ENCODE data around the gene DKK3.

The DKK3 gene

GRCh38 chr11:11997049-11997322, 11.4 kb downstream of the DKK3 start:
- no peak overlapping the region for H2AFZ ChIP-seq (ENCODE audit: low read depth, low read length, severe bottlenecking)
- no peak overlapping the region for H3K9ac ChIP-seq (ENCODE audit: low read length)
- no peaks in the 10 kb centered on the region for H3F3A ChIP-seq (ENCODE audit: insufficient read depth)
- no peaks in the 10 kb centered on the region for H4K20me1 ChIP-seq (ENCODE audit: low read depth, low read length)
- no peaks in the 10 kb centered on the region for H3K79me2 ChIP-seq (ENCODE audit: insufficient read depth, low read length)
- no peaks in the 10 kb centered on the region for H3K27me3 ChIP-seq (ENCODE audit: low read length)
- no peak overlapping the region for H3K4me2 ChIP-seq (ENCODE audit: low read depth, low read length, poor library complexity, severe bottlenecking)
- TF ChIP-seq EZH2phosphoT487 (conservative IDR thresholded peaks at IDR 0.05; ENCODE audit: low read length) = no peak
- TF ChIP-seq CTCF (IDR thresholded peaks at IDR 0.05; ENCODE audit: insufficient read depth, low read length, poor library complexity, severe bottlenecking) = no peak
- H3K27ac ChIP-seq (ENCODE audit: low read depth, low read length) = no peak overlapping the region
- no peaks in the 10 kb centered on the region for H3K36me3 ChIP-seq (ENCODE audit: low read length)
- no peaks in the 10 kb centered on the region for H3K9me3 ChIP-seq (ENCODE audit: insufficient read depth, low read length)
- H3K9me2 ChIP-seq (replicated peaks; ENCODE audit: insufficient read depth, low read length) = no peaks in the 10 kb centered on the region
- no peak overlapping the region for H3K4me3 ChIP-seq (ENCODE audit: insufficient read depth, low read length, poor library complexity, severe bottlenecking)

DNA sequence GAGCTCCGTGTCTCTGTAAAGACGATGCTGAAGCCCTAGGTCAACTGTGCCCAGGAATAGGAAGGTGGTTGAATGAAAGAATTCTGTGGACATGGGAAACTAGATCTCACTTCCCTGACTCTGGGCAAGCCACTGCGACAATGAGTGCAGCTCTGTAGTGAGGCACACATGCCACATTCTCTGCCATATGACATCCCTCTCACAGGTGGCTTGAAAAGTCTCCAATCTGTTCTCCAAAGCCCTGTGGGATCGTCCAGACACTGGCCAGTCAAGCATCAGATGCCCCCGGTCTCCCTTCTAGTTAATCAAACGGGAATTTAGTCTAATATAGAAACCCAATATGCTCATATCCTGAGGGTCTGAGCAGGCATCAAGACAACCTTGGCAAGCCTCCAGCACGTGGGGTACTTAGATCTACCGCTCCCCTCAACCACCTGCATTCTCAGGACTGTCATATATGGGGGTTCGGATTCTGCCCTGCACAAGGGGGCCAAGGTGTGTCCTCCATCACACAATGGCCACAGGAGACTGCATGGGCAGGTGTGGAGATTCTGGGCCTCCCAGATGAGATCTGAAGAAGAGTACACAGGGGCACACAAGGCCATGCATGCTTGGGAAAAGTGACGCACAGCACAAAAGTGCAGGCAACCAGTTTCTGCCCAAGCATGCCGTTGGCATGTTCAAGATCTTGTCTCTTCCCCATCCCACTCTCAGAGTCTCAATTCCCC, 11.9 kb downstream of the DKK3 start:
- H3K79me2 ChIP-seq (ENCODE audit: insufficient read depth, low read length) = no peaks in the 10 kb centered on the region
- no peaks in the 10 kb centered on the region for H3K9me3 ChIP-seq (ENCODE audit: insufficient read depth, low read length)
- no peak overlapping the region for H3K27ac ChIP-seq (ENCODE audit: low read depth, low read length)
- no peaks in the 10 kb centered on the region for H3K36me3 ChIP-seq (ENCODE audit: low read length)
- H3K9me2 ChIP-seq (replicated peaks; ENCODE audit: insufficient read depth, low read length) = no peaks in the 10 kb centered on the region
- H3K4me2 ChIP-seq (ENCODE audit: low read depth, low read length, poor library complexity, severe bottlenecking) = no peak overlapping the region
- H3F3A ChIP-seq (ENCODE audit: insufficient read depth) = no peaks in the 10 kb centered on the region
- H3K4me3 ChIP-seq (ENCODE audit: insufficient read depth, low read length, poor library complexity, severe bottlenecking) = no peak overlapping the region
- H2AFZ ChIP-seq (ENCODE audit: low read depth, low read length, severe bottlenecking) = no peak overlapping the region
- no peak overlapping the region for H3K9ac ChIP-seq (ENCODE audit: low read length)
- H3K27me3 ChIP-seq (ENCODE audit: low read length) = no peaks in the 10 kb centered on the region
- no peak for TF ChIP-seq CTCF (IDR thresholded peaks at IDR 0.05; ENCODE audit: insufficient read depth, low read length, poor library complexity, severe bottlenecking)
- TF ChIP-seq EZH2phosphoT487 (conservative IDR thresholded peaks at IDR 0.05; ENCODE audit: low read length) = no peak
- no peaks in the 10 kb centered on the region for H4K20me1 ChIP-seq (ENCODE audit: low read depth, low read length)

GRCh38 chr11:11995601-11996000, 12.8 kb downstream of the DKK3 start:
- H3K4me2 ChIP-seq (ENCODE audit: low read depth, low read length, poor library complexity, severe bottlenecking) = no peak overlapping the region
- H3K9ac ChIP-seq (ENCODE audit: low read length) = no peak overlapping the region
- no peak overlapping the region for H3K27ac ChIP-seq (ENCODE audit: low read depth, low read length)
- H3K36me3 ChIP-seq (ENCODE audit: low read length) = no peaks in the 10 kb centered on the region
- no peak overlapping the region for H3K4me3 ChIP-seq (ENCODE audit: insufficient read depth, low read length, poor library complexity, severe bottlenecking)
- no peak overlapping the region for H2AFZ ChIP-seq (ENCODE audit: low read depth, low read length, severe bottlenecking)
- no peaks in the 10 kb centered on the region for H4K20me1 ChIP-seq (ENCODE audit: low read depth, low read length)
- H3K9me2 ChIP-seq (replicated peaks; ENCODE audit: insufficient read depth, low read length) = no peaks in the 10 kb centered on the region
- no peaks in the 10 kb centered on the region for H3F3A ChIP-seq (ENCODE audit: insufficient read depth)
- TF ChIP-seq EZH2phosphoT487 (conservative IDR thresholded peaks at IDR 0.05; ENCODE audit: low read length) (no peak), CTCF (IDR thresholded peaks at IDR 0.05; ENCODE audit: insufficient read depth, low read length, poor library complexity, severe bottlenecking) (no peak)
- no peaks in the 10 kb centered on the region for H3K9me3 ChIP-seq (ENCODE audit: insufficient read depth, low read length)
- H3K79me2 ChIP-seq (ENCODE audit: insufficient read depth, low read length) = no peaks in the 10 kb centered on the region
- no peaks in the 10 kb centered on the region for H3K27me3 ChIP-seq (ENCODE audit: low read length)
